ENCODE measurements around the gene ZNF845.
"Not testable (repeated sequence)": the region's sequence is repeated elsewhere in the genome, so short reads cannot be mapped to it uniquely, and the experiment has no call there.

Gene ZNF845

GRCh38 chr19:53388168-53388567, 54.6 kb downstream of the ZNF845 start:
- no peak for DNase-seq

DNA sequence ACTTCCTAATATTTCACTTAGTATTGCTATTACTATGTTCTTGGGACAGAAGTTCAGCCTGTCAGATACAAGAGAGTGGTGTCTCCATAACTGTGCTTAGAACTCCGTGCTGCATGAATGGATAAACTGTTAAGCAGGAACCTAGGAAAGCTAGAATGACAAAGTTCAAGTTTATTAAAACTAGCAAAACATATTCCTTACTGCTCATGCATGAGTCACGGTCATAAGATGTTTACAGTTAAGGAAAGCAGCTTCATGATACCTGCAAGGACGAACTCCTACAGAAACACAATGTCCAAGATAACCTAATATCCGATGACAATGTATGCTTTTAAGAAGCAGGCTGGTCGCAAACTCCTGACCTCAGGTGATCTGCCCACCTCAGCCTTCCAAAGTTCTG, 55.4 kb downstream of the ZNF845 start:
- no peak for DNase-seq

DNA sequence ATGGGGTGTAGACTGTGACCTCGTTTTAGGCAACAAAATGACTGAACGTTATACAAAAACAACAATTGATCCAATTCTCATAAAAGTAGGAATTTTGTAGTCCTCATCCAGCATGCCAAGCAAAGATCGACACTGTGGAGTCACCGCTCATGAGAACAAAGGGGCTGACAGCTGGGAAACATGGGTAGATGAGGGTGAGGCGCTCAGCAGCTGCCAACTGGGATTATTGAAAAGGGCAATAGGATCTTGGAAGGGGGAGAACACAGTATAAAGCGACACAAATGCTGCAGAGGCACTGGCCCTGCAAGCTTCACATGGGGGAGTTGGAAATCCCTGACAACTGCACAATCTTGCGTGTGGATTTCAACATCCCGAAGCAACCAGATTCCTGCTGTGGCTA, 56.0 kb downstream of the ZNF845 start:
- DNase-seq: no peak

DNA sequence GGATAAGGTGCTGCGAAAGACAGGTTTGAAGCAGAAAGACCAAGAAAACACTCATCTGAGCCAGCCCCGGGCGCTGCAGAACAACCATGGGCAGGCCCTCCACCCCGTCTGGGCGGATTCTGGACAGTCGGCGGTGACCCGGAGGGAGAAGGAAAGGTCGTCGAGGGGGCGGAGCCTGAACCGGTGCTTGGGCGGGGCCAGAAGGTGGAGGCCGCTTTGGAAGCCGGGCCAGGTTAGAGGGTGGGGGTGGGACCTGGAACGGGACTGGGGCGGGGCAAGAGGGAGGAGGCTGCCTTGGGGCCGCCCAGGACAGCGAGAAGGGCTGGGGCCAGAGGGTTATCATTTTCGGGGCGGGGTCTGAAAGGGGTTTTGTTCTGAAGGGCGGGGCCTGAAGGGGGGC, 56.4 kb downstream of the ZNF845 start:
- DNase-seq: no peak

- DNase-seq: no peak
These were observed 61.0 kb downstream of the ZNF845 start for GRCh38 chr19:53394522-53394973.

GRCh38 chr19:53394974-53395839, 61.7 kb downstream of the ZNF845 start, which contains the start of gene ZNF765:
Gene ZNF765 (plus strand): TSS chr19:53395149. CDS start chr19:53398016, 2,867 bp downstream.
- DNase-seq: peak; percentile 24

- not testable (repeated sequence) for DNase-seq
These were observed 62.4 kb downstream of the ZNF845 start for GRCh38 chr19:53395840-53396524.

DNA sequence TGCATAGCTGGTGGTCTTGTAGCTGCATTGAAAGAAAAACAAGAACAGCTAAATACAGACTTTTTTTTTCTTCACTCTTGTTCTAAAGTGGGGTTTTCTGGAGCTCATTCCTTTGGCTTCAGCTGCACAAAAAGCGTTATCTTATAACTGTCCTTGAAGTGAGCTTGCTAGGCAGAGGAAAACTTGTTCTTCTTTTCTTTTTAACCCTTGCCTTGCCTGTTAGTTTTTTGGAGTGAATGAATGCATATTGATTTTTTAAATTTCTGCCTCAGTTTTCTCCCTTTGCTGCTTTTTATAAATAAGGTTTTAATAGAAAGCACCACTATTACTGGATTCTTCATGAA, 62.9 kb downstream of the ZNF845 start:
- DNase-seq: no peak

DNA sequence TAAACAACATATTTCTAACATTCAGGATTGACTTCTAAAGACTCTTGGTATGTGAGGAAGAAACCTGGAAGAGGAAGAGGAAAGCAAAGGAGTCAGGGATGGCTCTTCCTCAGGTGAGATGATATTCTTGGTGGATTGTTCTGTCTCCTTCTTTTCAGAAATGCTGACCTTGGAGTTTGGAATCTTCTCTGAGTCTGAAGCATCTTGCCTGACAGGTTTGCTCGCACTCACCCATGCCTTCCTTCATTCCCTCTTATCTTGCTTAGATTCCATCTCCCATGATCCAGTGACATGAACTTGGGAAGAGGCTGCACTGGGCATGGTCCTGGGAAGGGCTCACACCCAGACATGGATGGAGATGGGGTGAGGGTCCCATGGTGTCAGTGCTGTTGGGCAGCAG, 64.4 kb downstream of the ZNF845 start:
- not testable (repeated sequence) for DNase-seq
